A549 (cell line): ENCODE measurements around the gene MPPED1.

ENCODE experiments used
- EP300 ChIP-seq, 2 experiments: fragments of >200 bp; sonication (Bioruptor Twin); formaldehyde crosslinking; IDR thresholded peaks; 2 replicates in 1 of 2; 3 replicates in 1 of 2; pipeline ENCODE4 v1.6.1; 2016 to 2017
- HMGXB4 ChIP-seq: fragments of 250-450 bp; sonication (Bioruptor Pico); IDR thresholded peaks from 2 replicates; pipeline ENCODE4 v1.5.0; 2021; ENCODE audit warnings: mild to moderate bottlenecking, moderate library complexity, borderline replicate concordance
- TF ChIP-seq, protein P1 (sequence below): fragments of >200 bp; sonication (Bioruptor Twin); formaldehyde crosslinking; IDR thresholded peaks from 3 replicates; pipeline ENCODE4 v1.5.1; 2016
- TF ChIP-seq, protein P2 (sequence below): fragments of 450-650 bp; IDR thresholded peaks from 2 replicates; pipeline ENCODE4 v1.6.1; 2014; ENCODE audit warnings: antibody characterized with exemption
- TF ChIP-seq, protein P3 (sequence below): IDR thresholded peaks from 2 replicates; pipeline ENCODE4 v1.6.1; 2012

DNA sequence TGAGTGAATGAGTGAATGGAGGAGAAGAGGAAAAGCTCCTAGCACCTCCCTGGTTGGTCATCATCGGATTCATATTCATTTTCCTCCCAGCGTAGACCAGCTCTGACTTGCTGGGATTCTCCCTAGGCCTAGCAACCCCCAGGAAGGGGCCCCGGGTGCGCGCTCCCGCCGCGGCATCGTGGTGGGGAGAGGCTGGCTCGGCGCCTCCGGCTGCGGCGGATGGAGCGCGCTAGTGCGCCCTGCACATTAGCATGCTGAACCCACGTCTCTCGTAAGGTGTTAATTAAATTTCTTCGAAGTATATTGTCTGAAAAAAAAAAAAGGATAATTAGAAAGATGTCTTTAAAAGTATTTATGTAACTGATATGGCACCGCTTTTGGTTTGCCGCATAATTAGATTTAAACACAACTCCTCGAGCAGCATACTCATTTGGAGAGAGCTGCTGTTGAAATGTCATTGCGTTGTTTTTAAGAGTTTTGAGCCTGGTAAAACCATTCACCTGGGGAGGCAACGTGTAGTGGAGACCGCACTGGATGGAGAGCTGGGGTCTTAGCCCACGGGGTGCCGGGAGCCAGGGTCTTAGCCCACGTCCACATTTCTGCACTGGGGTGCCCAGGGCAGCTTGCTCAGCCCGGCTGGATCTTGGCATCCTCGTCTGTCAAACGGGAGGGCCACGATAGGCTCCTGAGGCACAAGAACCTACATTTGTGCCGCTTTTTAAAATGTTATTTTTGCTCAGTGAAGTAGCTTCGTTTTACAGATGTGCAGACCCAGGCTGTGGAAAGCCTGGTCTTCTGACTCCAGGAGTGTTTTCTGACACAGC, 21.8 kb downstream of the MPPED1 start:
- TF ChIP-seq EP300 (IDR thresholded peaks at IDR 0.05) (no peak), HMGXB4 (CRISPR knock-in tag) (no peak)
- TF ChIP-seq, protein P1, sequence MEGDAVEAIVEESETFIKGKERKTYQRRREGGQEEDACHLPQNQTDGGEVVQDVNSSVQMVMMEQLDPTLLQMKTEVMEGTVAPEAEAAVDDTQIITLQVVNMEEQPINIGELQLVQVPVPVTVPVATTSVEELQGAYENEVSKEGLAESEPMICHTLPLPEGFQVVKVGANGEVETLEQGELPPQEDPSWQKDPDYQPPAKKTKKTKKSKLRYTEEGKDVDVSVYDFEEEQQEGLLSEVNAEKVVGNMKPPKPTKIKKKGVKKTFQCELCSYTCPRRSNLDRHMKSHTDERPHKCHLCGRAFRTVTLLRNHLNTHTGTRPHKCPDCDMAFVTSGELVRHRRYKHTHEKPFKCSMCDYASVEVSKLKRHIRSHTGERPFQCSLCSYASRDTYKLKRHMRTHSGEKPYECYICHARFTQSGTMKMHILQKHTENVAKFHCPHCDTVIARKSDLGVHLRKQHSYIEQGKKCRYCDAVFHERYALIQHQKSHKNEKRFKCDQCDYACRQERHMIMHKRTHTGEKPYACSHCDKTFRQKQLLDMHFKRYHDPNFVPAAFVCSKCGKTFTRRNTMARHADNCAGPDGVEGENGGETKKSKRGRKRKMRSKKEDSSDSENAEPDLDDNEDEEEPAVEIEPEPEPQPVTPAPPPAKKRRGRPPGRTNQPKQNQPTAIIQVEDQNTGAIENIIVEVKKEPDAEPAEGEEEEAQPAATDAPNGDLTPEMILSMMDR, result no peak
- TF ChIP-seq, protein P2, sequence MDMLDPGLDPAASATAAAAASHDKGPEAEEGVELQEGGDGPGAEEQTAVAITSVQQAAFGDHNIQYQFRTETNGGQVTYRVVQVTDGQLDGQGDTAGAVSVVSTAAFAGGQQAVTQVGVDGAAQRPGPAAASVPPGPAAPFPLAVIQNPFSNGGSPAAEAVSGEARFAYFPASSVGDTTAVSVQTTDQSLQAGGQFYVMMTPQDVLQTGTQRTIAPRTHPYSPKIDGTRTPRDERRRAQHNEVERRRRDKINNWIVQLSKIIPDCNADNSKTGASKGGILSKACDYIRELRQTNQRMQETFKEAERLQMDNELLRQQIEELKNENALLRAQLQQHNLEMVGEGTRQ, result no peak
- TF ChIP-seq, protein P3, sequence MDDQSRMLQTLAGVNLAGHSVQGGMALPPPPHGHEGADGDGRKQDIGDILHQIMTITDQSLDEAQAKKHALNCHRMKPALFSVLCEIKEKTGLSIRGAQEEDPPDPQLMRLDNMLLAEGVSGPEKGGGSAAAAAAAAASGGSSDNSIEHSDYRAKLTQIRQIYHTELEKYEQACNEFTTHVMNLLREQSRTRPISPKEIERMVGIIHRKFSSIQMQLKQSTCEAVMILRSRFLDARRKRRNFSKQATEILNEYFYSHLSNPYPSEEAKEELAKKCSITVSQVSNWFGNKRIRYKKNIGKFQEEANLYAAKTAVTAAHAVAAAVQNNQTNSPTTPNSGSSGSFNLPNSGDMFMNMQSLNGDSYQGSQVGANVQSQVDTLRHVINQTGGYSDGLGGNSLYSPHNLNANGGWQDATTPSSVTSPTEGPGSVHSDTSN, result no peak
